ENCODE data around the gene MITF. TPM values are rescaled to one million over a fixed set of nuclear protein-coding genes. Genes with fewer than 3 reads are reported as not detected.
A peak's percentile ranks its signal among the peaks of the same experiment; 100 is the strongest.

MITF gene
- total RNA-seq (2014; rRNA removed) = 5.4 and 7.1 TPM in 2 replicates
- polyA plus RNA-seq (2012) = 2.7 TPM

- DNase-seq (ENCODE audit: low read depth) = peak; percentile 87
Measured at GRCh38 chr3:69739204-69740102, at the start of gene MITF. Gene MITF, plus strand, starts transcription at chr3:69739464. Its CDS starts 134 bp downstream, at chr3:69739598.

DNA sequence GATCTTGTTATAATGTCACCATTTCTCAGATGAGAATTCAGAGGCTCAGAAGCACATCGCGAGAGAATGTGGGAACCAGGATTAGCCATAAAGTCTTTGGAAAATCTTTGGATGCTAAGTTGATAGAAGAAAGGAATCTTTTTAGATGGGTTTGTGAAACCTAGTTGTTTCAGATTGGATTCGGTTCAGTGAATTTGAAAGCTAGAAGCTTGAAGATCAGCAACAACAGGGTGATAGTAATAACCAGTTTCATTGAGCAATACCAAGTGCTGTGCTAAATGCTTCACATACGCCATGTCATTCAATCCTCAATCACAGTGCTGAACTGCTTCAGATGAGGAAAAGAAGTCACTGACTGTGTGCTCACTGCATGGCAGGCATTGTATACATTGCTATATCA, 47.4 kb upstream of the MITF start:
- DNase-seq (ENCODE audit: low read depth) = no peak

- DNase-seq (ENCODE audit: low read depth) = no peak
Measured at GRCh38 chr3:69692761-69693160, 46.5 kb upstream of the MITF start.

- DNase-seq (ENCODE audit: low read depth) = no peak
Measured at GRCh38 chr3:69695443-69695842, 43.8 kb upstream of the MITF start.

- no peak for DNase-seq (ENCODE audit: low read depth)
Measured at GRCh38 chr3:69695933-69696332, 43.3 kb upstream of the MITF start.

DNA sequence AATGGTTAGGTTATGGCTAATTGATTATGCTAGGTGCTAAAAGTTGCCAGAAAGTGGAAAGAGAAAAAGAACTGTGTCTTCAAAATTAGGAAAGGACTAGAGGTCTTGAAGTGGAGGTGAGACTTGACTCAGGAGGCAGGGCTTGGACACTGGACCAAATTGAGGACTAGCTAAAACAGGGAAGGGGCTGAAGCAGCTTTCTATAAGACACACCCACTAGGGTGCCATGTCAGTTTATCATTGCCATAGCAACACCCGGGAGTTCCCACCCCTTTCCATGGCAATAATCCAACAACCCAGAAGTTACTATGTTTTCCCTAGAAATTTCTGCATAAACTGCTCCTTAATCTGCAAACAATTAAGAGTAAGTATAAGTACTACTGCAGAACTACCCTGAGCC, 42.9 kb upstream of the MITF start:
- DNase-seq (ENCODE audit: low read depth) = no peak

DNA sequence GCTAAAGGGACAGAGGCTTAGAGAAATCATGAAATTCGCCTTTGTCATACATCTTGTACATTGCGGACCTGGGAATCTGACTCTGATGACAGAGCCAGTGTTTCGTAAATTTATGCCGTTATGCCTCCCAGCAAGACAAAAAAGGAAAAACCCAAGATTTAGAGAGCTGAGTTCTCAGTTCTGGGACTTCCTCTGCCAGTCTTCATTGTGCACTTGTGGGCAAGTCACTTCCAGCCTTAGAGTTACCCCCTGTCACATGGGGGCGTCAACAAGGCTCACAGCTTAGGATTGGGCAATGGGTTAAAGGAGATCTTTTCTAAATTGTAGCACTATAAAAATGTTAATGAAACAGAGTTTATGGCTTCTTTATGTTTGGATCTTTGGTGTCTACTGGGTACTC, 41.9 kb upstream of the MITF start:
- no peak for DNase-seq (ENCODE audit: low read depth)

GRCh38 chr3:69698728-69699127, 40.5 kb upstream of the MITF start:
- peak; percentile 64 for DNase-seq (ENCODE audit: low read depth)

- DNase-seq (ENCODE audit: low read depth) = no peak
Measured at GRCh38 chr3:69699183-69699582, 40.1 kb upstream of the MITF start.

GRCh38 chr3:69700949-69701348, 38.3 kb upstream of the MITF start:
- DNase-seq (ENCODE audit: low read depth) = no peak

DNA sequence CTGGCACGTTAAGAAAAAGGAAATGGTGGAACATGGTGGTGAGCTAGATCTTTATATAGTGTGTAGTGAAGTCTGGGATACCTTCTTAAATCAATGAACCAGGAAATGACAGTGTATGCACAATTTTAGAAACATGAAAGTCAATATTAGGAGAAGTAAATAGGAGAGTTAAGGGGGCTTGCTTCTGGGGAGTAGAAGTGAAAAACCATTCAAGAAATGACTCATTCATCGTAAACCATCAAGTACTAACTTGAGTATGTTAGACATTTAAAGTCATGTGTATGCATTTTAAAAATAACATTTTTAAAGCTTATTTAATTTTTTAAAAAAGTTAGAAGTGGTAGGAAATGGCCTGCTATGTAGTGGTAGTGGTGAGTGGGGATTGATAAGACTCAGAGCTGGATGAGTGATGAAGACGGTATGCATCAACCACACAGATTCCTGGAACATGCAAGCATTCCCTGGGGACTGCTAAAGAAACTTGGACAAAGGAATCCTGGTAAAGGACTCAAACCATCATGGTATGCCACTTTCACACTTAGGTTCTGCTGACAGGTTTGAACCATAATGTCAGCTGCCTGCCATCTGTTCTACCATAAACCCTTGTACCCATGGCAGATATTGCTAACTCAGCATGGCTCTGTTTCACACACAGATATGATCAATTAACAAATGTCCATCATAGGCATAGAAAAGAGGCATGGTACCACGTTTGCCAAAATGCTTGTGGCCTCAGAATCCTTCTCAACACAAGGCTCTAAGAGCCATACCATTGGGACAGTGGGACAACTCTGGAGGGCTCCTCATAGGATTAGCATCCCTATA, 28.9 kb upstream of the MITF start:
- DNase-seq (ENCODE audit: low read depth) = peak; percentile 96

- DNase-seq (ENCODE audit: low read depth) = no peak
Measured at GRCh38 chr3:69712269-69712668, 27.0 kb upstream of the MITF start.

DNA sequence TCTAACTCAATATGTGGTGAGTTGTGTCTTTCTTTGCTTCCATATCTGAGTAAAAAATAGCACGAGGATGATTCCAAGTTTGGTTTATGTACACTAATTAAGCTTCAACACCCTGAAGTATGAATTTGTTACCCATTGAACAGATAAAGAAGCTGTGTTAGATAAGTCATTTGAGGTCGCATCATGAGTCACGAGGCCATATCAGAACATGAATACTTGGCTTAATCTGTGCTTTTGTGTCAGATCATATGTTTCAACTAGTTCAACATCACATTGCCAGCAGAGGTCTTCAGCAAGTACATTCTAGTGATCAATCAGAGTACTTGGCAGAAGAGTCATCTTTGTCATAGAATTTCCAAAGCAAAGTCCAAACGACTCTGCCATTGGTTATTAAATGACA, 26.3 kb upstream of the MITF start:
- DNase-seq (ENCODE audit: low read depth) = no peak

DNA sequence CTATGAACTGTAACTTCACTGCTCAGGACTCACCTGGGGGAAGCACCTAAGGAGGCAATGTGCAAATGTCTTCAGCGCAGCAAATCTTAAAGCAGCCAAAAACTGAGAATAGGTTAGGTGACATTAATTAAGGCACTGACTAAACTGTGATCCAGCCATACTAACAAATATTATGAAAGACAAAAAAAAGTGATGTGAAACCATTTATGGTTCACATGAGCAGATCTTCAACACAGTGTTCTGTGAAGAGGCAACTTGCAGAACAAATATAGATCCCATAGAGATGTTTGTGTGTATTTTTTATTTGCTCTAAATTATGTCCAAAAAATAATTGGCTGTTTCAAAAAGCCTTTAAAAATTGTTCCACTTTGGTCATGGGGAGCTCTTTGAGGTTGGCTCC, 24.1 kb upstream of the MITF start:
- DNase-seq (ENCODE audit: low read depth) = no peak

DNA sequence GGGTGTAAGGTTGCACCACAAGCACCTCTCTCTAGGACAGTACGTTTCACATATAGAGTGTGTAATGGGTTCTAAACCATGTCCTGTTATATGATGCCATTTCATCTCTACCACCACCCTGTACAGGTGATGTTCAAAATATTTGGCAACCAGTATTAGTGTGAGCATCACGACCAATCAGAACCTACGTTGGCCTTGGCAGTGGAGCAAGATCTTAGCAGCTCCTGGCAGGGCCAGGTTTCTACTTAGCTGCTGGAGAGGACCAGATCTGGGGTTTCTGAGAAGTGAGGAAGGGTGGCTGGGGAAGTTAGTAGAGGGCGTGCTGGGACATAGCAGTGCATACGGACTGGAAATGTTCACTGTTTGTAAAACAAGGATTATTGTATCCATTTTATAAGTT, 23.1 kb upstream of the MITF start:
- no peak for DNase-seq (ENCODE audit: low read depth)

DNA sequence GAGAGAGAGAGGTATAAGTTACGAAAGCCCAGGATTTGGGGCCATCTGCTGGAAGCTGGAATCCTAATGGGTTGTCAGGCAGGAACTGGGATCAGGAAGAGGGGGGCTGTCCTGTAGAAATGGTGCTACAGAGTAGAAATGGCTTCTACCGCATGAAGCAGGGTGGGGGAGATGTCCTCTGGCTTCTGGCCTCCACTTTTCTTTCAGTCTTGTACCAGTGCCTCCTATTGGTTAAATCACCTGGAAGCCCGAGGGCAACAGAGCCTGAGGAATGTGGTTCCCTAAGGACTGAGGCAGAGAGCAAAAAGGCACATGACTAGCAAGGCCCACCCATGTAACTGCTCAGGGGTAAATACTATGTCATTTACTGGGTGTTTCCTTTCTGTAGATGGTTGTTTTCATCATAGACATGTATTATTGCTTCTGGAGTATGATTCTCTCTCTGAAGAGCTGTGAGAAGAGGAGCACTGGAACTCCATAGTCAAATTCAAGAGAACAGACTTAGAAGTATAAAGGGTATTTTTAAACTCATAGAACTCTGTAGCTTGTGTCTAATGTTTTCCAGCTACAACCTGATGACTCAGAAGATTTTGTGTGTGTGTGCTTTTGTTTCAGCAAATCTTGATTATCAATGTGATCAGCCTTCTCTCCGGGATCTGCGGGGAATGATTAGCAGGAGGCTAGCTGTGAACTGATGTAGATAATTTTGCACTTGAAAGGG, 20.2 kb upstream of the MITF start:
- DNase-seq (ENCODE audit: low read depth) = no peak

DNA sequence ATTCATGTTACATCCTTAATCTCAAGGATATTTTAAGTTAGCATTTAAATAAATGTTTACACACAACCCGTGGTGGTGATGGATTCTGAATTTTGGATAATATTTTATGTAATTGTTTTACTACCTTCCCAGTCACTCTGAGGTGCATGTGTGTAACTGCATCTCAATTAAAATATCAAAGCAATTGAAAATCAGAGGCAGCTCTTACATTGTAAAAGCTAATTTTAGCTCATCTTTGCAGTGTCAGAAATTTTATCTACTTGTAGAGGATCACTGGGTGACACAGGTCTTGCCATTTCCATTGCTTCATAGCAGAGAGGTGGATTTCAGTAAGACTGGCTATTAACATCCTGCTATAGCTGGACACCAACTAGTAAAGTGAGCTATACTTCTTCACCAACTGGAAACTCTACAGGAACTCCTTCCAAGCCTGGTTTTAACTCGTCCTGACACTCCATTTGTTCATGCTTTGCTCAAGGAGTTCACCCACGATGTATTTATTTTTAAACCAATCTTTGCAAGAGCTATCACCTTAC, 19.6 kb upstream of the MITF start:
- no peak for DNase-seq (ENCODE audit: low read depth)

DNA sequence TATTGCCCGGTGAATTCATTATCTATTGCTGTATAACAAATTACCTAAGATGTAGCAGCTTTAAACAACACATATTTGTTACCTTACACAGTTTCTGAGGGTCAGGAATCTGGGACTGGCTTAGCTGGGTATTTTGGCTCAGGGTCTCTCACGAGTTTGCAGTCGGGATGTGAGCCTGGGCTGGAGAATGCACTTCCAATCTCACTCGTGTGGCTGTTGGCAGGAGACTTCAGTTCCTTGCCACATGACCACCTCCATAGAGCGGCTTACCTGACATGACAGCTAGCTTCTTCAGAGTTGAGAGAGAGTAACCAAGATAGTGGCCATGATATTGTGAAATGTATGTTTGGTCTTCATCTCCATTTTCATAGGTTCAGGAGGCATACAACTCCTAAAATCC, 18.4 kb upstream of the MITF start:
- DNase-seq (ENCODE audit: low read depth) = no peak

- no peak for DNase-seq (ENCODE audit: low read depth)
Measured at GRCh38 chr3:69723389-69723788, 15.9 kb upstream of the MITF start.

DNA sequence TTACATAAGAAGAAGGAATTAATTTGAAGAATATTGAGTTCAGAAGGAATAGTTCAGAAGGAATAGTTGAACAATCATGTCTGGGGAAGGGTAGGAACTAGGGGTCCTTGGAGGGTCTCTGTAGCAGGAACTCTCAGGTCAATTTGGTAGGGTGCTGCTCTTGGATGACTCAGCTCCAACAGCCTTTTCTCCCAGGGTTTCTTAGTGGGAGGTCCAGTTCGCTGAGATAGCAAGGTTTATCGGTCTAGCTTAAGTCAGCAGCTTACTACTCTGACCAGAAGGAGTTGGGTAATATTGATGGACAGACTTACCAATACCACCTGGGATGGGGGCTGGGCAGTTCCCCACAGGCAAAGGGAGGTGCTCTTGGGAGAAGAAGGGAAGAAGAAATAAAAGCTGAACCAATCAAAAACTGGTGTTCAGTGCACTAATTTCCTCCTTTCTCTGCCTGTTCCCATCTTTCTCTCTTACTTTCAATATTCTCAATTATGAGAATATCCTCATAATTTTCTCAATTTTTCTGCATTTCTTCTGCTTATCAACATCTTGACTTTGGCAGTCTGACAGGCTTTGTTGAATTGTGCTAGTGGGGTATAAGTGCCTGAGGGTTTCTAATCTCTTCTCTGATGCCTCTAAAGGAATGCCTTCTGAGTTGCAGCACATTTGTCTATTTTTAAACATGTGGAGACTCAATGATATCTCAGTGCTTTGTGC, 14.4 kb upstream of the MITF start:
- DNase-seq (ENCODE audit: low read depth) = no peak

GRCh38 chr3:69725994-69726571, 13.2 kb upstream of the MITF start:
- DNase-seq (ENCODE audit: low read depth) = no peak

All from LHCN-M2 (cell line).